Eye (tissue), 1 donor: ENCODE data around the gene AP1S3.

Experiments
- DNase-seq: peaks from one replicate; pipeline ENCODE4 v3.0.0-alpha.2; 2015

Gene AP1S3

GRCh38 chr2:223712642-223713041 lies 124.7 kb downstream of the AP1S3 start:
- no peak for DNase-seq

GRCh38 chr2:223711596-223712326 lies 125.6 kb downstream of the AP1S3 start:
- DNase-seq = no peak
